Stimulated activated CD8-positive, alpha-beta memory T cell treated with anti-CD3 and anti-CD28 coated beads, Interleukin-2, amount 100 ng/mL, for 48 hours (primary cell): Measurements from ENCODE around the gene C15orf61.

Source experiments
- DNase-seq, 2 donors: peaks; one replicate each; pipeline ENCODE4 v3.0.0-alpha.2; 2020; ENCODE audit warnings: low read depth in 2 of 2

The C15orf61 gene

DNA sequence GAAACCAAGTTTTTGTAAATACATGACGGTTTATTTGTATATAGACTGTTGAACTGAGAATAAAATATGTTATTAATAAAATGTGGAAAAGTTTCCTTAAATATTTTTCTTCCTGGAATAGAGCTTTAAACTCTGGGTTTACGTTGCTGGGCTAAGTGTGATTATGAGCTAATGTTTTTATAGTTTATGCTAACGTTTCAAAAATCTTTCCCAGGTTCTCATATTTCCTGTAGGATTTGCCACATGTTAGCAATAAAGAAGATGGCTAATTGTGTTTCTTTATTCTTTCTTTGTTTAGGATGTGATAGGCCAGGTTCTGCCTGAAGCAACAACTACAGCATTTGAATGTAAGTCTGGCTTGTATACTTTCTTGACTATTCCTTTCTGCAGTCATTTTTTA lies 28.8 kb downstream of the C15orf61 start:
- no peak for DNase-seq

DNA sequence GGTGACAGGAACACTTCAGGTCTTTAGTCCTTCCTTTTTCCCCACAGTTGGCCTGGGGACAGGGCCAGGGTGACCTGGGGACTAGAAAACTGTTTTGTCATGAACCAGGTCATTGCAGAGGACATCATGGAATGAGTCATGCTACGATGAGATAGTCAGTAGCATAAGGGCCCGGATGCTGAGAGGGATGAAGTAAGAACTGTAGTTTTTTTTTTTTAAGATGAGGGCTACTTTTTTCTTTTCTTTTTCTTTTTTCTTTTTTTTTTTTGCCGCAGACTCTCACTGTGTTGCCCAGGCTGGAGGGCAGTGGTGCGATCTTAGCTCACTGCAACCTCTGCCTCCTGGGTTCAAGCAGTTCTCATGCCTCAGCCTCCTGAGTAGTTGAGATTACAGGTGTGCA lies 29.6 kb downstream of the C15orf61 start:
- no peak for DNase-seq

DNA sequence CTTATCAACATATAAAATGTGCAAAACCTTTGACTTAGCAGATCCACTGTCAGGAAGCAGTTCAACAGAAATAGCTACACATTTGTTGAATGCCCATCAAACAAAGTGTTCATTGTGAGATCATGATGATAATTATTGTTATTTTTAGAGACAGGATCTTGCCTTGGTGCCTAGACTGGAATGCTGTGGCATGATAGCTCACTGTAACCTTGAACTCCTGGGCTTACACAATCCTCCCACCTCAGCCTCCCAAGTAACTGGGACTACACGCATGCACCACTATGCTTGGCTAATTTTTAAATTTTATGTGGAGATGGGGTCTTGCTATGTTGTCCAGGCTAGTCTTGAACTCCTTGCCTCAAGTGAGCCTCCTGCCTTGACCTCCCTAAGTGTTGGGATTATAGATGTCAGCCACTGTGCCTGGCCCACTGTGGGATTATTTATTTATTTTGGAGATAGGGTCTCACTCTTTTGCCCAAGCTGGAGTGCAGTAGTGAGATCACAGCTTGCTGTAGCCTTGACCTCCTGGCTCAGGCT lies 30.3 kb downstream of the C15orf61 start:
- no peak for DNase-seq

DNA sequence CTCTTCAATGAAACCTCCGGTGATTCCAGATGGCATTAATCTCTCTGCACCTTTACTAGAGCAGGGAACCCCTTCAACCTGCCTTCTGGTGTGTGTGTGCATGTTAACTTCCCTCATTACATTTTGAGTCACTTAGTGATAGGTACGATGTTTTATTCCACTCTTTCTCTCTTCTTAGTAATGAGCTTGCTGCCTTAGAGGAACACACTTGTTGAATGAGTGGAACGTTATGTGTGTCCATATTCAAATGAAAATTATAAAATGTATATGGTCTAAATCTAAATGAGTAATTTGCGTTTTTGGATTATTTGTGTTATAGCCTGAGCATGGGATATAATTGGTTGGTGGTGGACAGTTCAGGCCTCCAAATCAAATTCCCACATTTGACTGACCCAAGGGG lies 33.6 kb downstream of the C15orf61 start:
- DNase-seq, result no peak

DNA sequence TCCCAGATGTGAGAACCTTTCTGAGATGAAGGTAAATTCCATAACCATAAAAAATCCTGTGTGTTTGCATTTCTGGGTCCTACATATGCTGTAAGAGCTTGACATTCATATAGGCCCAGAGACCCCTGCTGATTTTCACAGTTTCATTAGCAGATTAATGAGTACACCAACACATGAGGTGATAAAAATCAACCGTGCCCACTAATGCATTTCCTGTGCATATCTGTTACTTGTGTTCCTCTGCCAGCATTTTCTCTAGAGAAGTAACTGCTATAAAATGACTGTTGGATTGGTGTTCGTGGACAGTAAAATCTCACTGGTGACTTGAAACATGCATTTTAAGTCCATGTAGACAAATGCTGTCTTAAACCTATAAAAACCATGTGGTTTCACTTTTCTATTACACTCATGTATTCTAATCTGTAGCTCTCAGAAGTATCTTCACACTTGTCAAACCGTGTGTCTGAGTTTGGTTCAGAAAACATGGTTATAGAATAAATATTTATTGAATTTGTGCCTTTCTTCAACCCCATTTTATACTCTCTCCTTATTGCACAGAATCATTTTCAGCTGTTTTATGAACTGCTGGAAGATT lies 36.1 kb downstream of the C15orf61 start:
- no peak for DNase-seq

DNA sequence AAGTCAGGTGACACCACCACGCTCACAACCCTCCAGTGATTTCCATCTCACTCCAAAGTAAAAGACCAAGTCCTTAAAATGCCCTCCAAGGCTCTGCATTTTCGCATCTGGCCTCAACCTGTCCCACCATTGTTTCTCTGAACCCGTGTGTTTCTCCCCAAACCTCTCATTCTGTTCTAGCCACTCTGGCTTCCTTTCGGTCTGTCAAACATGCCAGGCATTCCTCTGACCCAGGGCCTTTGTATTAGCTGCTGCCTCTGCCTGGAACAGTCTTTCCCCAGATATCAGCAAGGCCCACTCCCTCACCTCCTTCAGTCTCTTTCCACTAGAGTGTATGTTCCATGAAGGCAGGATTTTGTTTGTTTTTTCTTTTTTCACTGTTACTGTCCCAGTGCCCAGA lies 37.6 kb downstream of the C15orf61 start:
- no peak for DNase-seq

DNA sequence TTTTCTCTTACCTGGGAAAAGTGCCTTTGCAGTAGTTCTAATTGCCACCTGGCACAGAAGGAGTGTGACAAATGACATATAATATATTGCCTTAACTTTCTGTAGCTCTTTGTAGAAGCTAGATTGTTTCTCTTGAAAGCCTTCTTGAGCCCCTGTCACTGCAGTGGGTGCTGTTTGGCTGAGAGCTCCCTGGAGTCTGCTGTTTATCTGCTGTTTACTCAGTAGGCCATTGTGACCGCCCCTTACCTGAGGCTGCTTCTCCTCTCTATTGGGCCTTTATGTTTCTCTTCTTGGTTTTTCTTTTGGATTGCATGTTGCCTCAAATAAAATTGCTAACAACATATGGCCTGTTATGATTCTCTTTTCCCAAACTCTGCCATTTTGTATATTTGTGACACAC lies 38.2 kb downstream of the C15orf61 start:
- no peak for DNase-seq

DNA sequence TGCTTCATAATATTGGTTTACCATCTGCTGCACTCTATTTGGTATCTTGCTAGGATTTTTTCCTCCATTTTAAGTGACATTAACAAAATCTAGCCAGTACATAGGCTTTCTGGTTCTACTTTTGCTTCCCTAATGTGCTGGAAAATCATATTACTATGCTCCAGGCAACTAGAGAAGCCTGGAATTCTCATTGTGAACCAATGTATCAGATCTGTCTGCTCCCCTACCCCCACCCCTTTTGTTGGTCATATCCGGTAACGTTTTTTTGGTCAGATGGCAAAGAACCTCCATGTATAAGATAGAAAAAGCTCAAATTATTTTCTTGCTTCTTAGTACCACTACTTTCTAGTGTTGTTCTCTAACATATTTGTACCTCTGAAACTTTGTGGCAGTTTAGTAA lies 38.6 kb downstream of the C15orf61 start:
- DNase-seq, result no peak

DNA sequence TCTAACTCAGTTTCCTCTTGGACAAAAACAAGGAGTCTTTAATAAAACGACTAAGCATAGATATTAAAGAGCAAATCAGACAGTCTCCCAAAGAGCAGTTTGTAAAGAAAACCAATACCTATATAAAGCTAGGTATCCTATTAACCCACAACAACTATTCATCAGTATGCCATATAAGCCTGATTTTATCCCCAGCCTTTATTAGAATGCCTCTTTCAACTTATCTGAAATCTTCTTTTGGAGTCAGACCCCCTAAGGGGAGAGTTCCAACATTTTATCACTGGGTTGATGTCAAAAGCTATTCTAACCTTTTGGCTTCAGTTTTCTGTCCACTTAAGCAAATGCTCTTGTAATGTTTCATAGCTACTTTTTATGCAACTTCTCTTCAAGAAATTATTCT lies 39.4 kb downstream of the C15orf61 start:
- DNase-seq, result no peak

DNA sequence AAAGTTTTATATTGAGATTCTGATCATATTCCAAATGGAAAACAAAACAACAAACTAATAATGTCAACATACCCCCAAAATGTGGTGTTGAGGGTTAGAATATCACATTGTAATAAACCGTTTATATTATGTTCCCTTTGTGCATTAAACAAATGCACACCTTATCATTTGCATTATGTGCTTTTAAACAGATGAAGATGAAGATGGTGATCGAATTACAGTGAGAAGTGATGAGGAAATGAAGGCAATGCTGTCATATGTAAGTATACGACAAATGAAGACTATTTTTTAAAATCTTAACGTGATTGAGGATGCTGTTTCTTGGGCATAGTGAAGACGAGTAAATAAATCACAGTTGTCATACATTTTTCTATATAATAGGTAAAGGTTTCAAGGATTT lies 42.2 kb downstream of the C15orf61 start:
- no peak for DNase-seq

DNA sequence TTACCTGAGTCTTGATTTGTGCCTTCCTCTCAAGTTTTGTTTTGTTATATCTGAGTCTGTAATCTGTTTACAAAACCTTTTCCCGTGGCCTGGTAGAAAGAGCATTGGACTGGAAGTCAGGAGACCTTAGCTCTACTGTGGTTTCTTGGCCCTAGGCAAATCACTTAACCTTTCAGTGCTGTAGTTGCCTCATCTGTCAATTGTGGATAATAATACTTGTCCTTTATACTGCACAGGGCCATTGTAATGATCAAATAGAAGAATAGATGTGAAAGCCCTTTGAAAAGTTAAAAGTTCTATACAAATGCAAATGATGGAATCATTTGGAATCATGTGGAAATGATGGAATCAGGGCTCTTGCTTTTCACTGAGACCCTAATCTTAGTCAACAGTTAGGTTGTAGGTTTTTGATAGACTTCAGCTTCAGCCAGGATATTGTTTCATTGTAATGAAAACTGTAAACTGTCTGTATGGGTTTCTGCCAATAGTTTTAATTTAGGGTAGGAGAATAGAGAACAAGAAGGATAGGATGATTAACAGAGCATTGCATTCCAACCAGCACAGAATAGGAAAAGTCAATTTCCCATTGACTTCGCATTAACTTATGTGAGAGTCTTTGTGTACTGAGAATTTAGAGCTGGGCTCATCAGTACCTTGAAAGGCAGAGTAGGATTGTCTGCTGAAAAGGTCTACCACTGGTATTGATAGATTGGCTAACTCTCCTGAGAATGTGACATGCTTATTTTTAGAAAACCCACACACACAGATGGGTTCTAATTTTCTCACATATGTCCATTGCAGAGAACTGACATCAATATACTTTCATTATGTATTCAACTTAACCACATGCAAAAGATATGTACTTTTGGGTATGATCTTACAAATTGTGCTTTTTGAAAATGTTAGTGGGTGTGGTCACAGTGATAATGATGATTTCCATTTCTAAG lies 43.4 kb downstream of the C15orf61 start:
- no peak for DNase-seq

DNA sequence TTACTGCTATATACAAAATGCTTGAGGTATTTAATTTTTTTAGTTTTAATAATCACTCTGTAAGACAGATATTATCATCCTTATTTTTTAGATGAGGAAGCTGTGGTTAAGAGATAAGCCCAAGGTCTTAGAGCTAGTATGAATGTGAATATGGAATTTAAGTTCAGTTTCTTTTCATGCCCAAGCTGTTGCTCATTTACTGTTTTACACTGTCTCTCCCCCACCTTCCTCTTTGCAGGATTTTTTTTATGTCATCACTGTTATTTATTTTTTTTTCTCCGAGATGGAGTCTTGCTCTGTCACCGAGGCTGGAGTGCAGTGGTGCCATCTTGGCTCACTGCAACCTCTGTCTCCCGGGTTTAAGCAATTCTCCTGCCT lies 44.0 kb downstream of the C15orf61 start:
- DNase-seq, result no peak

DNA sequence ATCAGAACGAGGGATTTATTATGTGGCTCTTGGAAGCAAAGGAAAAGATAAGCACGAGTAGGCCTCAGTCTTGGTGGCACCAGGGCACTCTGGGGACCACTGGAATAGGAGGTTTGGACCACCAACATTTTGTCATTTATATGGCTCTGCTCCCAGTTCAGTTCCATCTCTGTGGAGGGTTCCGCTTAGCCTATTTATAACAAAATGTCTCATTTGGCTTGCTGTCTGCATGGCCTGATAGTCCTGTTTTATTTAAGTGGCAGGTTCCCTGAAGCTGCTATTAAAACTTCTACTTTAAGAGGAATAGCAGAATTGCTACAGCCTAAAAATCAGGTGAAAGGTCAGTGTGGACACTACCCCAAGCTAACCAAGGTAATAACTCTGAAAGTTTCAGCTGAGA lies 48.7 kb downstream of the C15orf61 start:
- DNase-seq, result no peak

DNA sequence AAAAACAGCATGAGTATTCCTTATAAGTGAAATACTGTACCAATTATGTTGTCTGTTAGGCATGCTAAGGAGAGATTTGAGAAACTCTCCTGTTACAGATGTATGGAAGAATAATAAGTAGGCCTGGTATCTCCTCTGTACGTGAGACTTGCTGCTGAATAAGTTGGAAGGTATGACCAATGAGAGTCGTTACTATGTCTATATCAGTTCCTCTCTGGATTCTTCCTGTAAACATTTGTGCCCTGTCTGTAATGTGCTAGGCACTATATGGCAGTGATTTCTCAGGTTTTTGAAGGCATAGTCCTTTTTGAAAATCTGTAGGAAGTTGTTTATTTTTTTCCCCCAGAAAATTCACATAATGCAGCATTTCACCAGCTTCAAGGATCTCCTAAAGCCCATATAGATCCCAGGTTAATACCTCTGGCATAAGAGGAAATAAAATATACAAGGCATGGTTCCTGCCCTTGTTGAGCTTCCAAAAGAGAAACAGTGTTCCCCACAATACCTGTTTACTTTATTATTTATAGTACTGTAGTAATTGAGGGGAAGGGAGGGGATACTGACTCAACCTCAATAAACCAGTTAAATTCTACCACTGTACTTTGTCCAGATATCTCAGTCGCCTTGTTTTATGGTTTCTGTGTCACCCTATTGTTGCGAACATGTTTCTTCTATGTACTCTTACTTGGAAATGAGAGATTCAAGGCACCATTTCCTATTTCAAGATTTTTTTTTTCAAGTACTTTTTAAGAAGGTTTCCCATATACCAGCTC lies 50.1 kb downstream of the C15orf61 start:
- no peak for DNase-seq

DNA sequence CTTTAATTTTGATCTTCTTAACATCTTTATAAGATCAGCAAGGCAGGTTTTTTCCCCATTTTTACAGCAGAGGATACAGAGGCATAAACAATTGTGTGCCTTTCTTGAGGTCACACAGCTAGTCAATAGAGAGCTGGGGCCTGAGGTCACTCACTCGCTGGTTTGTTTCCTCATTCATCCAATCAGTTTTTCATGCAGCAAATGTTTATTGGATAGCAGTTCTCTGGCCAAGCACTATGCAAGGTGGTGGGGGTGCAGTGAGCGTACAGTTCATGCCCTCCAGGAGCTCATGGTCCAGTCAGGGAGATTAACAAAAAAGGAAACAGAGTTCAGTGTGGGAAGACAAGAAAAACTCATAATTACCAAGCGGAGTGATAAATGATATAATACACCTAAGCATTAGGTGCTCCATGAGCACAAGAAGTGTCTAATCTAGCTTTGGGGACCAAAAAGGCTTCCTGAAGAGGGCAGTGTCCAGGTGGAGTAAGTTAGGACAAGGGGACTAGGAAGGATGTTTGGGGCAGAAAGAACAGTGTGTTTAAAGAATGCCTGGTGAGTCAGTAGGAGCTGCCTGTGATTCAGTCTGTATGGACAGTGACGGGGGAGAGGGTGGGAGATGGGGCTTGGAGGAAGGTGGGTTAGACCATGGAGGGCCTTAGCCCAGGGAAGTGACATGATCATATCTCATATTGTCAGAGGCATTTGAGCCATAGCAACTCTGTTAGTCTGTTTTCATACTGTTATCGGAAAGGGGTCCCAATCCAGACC lies 50.9 kb downstream of the C15orf61 start:
- DNase-seq, result no peak

DNA sequence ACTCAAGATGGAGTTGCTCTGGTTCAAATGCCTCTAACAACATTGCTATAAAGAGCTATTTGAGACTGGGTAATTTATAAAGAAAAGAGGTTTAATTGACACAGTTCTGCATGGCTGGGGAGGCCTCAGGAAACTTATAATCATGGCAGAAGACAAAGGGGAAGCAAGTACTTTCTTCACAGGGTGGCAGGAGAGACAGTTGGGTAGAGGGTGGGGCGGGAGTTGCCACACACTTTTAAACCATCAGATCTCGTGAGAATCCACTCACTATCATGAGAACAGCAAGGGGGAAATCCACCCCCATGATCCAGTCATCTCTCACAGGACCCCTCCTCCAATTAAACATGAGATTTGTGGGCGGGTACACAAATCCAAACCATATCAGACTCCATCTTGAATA lies 52.3 kb downstream of the C15orf61 start:
- DNase-seq, result no peak

DNA sequence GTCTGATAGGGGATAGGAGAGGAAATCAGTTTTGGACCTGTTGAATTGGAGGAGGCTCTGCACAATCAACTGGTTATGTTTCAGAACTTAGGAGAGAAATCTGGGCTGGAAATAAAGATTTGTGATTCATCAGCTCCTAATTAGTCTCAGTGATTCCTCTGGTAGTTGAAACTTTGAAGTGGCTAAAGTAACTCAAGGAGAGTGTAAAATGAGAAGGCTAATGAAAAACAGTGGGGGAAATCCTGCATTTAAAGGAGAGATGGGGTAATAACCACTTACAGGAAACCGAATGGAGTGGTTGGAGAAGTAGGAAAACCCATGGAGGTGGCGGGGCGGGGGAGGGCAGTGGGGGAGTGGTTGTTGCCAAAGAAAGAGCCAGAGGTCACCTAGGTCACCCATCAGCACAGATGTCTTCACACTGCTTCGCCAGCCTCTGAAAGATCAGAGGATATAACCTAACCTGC lies 54.1 kb downstream of the C15orf61 start:
- no peak for DNase-seq

DNA sequence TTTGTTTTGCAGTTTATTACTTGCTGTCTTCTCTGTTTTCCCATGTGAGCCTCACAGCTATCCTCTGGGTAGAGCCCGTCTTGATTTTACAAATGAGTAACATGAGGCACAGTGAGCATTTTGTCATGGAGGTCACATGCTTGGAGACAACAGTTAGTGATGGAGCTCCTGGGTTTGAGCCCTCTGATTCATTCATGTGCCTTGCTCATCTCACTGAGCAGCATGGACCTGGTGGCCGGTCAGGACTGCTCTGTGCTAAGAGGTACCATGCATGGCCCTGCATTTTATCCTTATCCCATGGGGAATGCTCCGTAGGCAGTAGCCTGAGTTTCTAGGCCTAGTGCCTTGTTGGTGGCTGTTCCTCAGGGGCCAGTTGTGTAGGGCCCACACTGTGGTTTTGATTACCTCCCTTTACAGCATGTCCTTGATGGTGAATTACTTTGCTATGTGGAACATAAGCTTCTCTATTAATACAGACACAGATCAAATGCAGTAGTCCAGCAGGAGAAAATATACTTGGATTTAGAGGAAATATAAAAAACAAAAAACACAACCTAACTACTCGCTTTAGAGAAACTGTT lies 57.2 kb downstream of the C15orf61 start:
- DNase-seq, result no peak

DNA sequence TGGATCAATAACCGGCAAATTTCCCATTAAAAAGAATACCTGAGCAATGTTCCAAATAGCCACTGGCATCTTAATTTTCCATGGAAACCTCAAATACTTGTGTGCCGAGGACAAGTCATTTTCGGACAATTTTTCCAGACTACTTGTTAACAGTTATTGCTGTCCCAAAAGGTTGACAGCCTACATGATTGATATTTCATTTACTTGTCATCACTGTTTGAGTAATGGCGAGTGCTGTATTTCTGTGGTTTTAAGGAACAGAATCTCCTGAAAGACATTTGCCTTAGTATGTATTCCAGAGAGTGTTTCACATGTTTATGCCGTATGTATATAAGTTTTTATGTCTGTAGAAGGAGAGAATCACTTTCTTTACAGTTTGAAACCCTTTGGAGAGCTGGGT lies 58.2 kb downstream of the C15orf61 start:
- no peak for DNase-seq
